GM18907 (cell line): ENCODE results near the gene MMP12.

Experiments used
- ATAC-seq: cut with Tn5 transposase; IDR thresholded peaks from one replicate; pipeline ENCODE4 v1.9.1; 2021; ENCODE audit warnings: mild to moderate bottlenecking, moderate library complexity; ENCODE audit not compliant: unreplicated experiment

Gene MMP12

GRCh38 chr11:102850973-102851745 is 23.6 kb downstream of the MMP12 start:
- no peak for ATAC-seq

- ATAC-seq = no peak
Observed at GRCh38 chr11:102849311-102849710, 25.5 kb downstream of the MMP12 start.

- no peak for ATAC-seq
Observed at GRCh38 chr11:102846292-102846691, 28.5 kb downstream of the MMP12 start.

- no peak for ATAC-seq
Observed at GRCh38 chr11:102843489-102843888, 31.3 kb downstream of the MMP12 start, which contains the start of gene MMP3. Gene MMP3 (minus strand): TSS chr11:102843609. CDS start chr11:102843546, 63 bp downstream.

GRCh38 chr11:102842930-102843329 is 31.9 kb downstream of the MMP12 start:
- ATAC-seq = no peak

- ATAC-seq = no peak
Observed at GRCh38 chr11:102840018-102840417, 34.8 kb downstream of the MMP12 start.

GRCh38 chr11:102837646-102838045 is 37.1 kb downstream of the MMP12 start:
- no peak for ATAC-seq

GRCh38 chr11:102837156-102837555 is 37.6 kb downstream of the MMP12 start:
- no peak for ATAC-seq

GRCh38 chr11:102836290-102836875 is 38.4 kb downstream of the MMP12 start:
- no peak for ATAC-seq

- no peak for ATAC-seq
Observed at GRCh38 chr11:102833731-102834130, 41.1 kb downstream of the MMP12 start.

- ATAC-seq = no peak
Observed at GRCh38 chr11:102832612-102833011, 42.2 kb downstream of the MMP12 start.

- no peak for ATAC-seq
Observed at GRCh38 chr11:102831489-102832440, 43.0 kb downstream of the MMP12 start.

- no peak for ATAC-seq
Observed at GRCh38 chr11:102831128-102831488, 43.7 kb downstream of the MMP12 start.

- no peak for ATAC-seq
Observed at GRCh38 chr11:102830001-102830727, 44.6 kb downstream of the MMP12 start.

GRCh38 chr11:102829316-102830000 is 45.3 kb downstream of the MMP12 start:
- ATAC-seq = no peak

GRCh38 chr11:102824556-102824955 is 50.2 kb downstream of the MMP12 start:
- no peak for ATAC-seq

GRCh38 chr11:102819491-102819890 is 55.3 kb downstream of the MMP12 start:
- ATAC-seq = no peak

- no peak for ATAC-seq
Observed at GRCh38 chr11:102813484-102813883, 61.3 kb downstream of the MMP12 start.
